IgD-negative memory B cell (primary cell): ENCODE results near the gene LMBRD1. TPM values are rescaled to one million over a fixed set of nuclear protein-coding genes. Genes with fewer than 3 reads are reported as not detected.

ENCODE experiments used
- H3K27ac Mint-ChIP-seq, 3 donors: one replicate each; pipeline ENCODE4 v1.8.0; 2020 to 2022; ENCODE audit warnings: mild to moderate bottlenecking in 3 of 3, mixed read lengths in 3 of 3, moderate library complexity in 1 of 3
- H3K27me3 Mint-ChIP-seq: one replicate; pipeline ENCODE4 v1.8.0; 2021; ENCODE audit warnings: mixed read lengths
- H3K36me3 Mint-ChIP-seq: one replicate; pipeline ENCODE4 v1.8.0; 2020; ENCODE audit warnings: mild to moderate bottlenecking, mixed read lengths
- H3K4me1 Mint-ChIP-seq, 3 donors: one replicate each; pipeline ENCODE4 v1.8.0; 2020 to 2022; ENCODE audit warnings: mixed read lengths in 3 of 3, mild to moderate bottlenecking in 1 of 3
- H3K4me3 Mint-ChIP-seq, 4 donors: one replicate each; pipeline ENCODE4 v1.8.0; 2020 to 2022; ENCODE audit warnings: mild to moderate bottlenecking in 4 of 4, mixed read lengths in 4 of 4, moderate library complexity in 3 of 4
- H3K9me3 Mint-ChIP-seq, 3 donors: one replicate each; pipeline ENCODE4 v1.8.0; 2020 to 2021; ENCODE audit warnings: mixed read lengths in 3 of 3, mild to moderate bottlenecking in 1 of 3
- polyA plus RNA-seq: library from polyadenylated mRNA; unstranded; fragments of 300-500 nt; fragmentation: Illumina TruSeq; gene quantifications from one replicate; pipeline ENCODE4 v1.2.3, GENCODE V29; 2021

The LMBRD1 gene
- polyA plus RNA-seq, 1 donor from 2014 or later, result 78.1 TPM

GRCh38 chr6:69735027-69735426 lies 61.8 kb downstream of the LMBRD1 start:
- H3K9me3 Mint-ChIP-seq, result no peaks in the 10 kb centered on the region
- no peak overlapping the region for H3K4me3 Mint-ChIP-seq
- peaks cover 3% of the 10 kb centered on the region for H3K36me3 Mint-ChIP-seq
- no peak overlapping the region for H3K27ac Mint-ChIP-seq
- peaks cover 8 to 26% (median 9%) of the 10 kb centered on the region in 3 donors for H3K4me1 Mint-ChIP-seq
- H3K27me3 Mint-ChIP-seq, result no peaks in the 10 kb centered on the region

- no peaks in the 10 kb centered on the region for H3K9me3 Mint-ChIP-seq
- H3K27me3 Mint-ChIP-seq, result no peaks in the 10 kb centered on the region
- H3K4me1 Mint-ChIP-seq, result peaks cover 10 to 35% (median 10%) of the 10 kb centered on the region in 3 donors
- peaks cover 3% of the 10 kb centered on the region for H3K36me3 Mint-ChIP-seq
- H3K27ac Mint-ChIP-seq, result no peak overlapping the region
- H3K4me3 Mint-ChIP-seq, result no peak overlapping the region
These were observed 64.2 kb downstream of the LMBRD1 start for GRCh38 chr6:69732640-69733039.

GRCh38 chr6:69732045-69732444 lies 64.8 kb downstream of the LMBRD1 start:
- peaks cover 1% of the 10 kb centered on the region for H3K36me3 Mint-ChIP-seq
- no peaks in the 10 kb centered on the region for H3K27me3 Mint-ChIP-seq
- no peaks in the 10 kb centered on the region for H3K9me3 Mint-ChIP-seq
- H3K4me3 Mint-ChIP-seq, result no peak overlapping the region
- peaks cover 10 to 34% (median 10%) of the 10 kb centered on the region in 3 donors for H3K4me1 Mint-ChIP-seq
- peak overlapping the region in 1 of 3 donors; percentile 23 for H3K27ac Mint-ChIP-seq

- Mint-ChIP-seq H3K9me3 (peaks cover 2 to 7% (median 4%) of the 10 kb centered on the region in 3 donors), H3K4me3 (no peak overlapping the region), H3K4me1 (peaks cover 17 to 44% (median 23%) of the 10 kb centered on the region in 3 donors), H3K27ac (no peak overlapping the region), H3K27me3 (no peaks in the 10 kb centered on the region), H3K36me3 (peaks cover 12% of the 10 kb centered on the region)
These were observed 66.8 kb downstream of the LMBRD1 start for GRCh38 chr6:69729870-69730449.

GRCh38 chr6:69722683-69723082 lies 74.1 kb downstream of the LMBRD1 start:
- peaks cover 23% of the 10 kb centered on the region for H3K36me3 Mint-ChIP-seq
- H3K27me3 Mint-ChIP-seq, result no peaks in the 10 kb centered on the region
- no peak overlapping the region for H3K4me3 Mint-ChIP-seq
- H3K9me3 Mint-ChIP-seq, result peaks cover 4 to 7% (median 6%) of the 10 kb centered on the region in 3 donors
- H3K4me1 Mint-ChIP-seq, result peaks cover 13 to 27% (median 20%) of the 10 kb centered on the region in 3 donors
- H3K27ac Mint-ChIP-seq, result no peak overlapping the region

GRCh38 chr6:69719602-69720193 lies 77.1 kb downstream of the LMBRD1 start:
- no peak overlapping the region for H3K27ac Mint-ChIP-seq
- H3K27me3 Mint-ChIP-seq, result no peaks in the 10 kb centered on the region
- peaks cover 13% of the 10 kb centered on the region for H3K36me3 Mint-ChIP-seq
- peaks cover 0 to 4% (median 0%) of the 10 kb centered on the region in 3 donors for H3K9me3 Mint-ChIP-seq
- peaks cover 5 to 8% (median 6%) of the 10 kb centered on the region in 3 donors for H3K4me1 Mint-ChIP-seq
- H3K4me3 Mint-ChIP-seq, result no peak overlapping the region

GRCh38 chr6:69706724-69707123 lies 90.1 kb downstream of the LMBRD1 start:
- Mint-ChIP-seq H3K4me1 (peaks cover 6 to 7% (median 6%) of the 10 kb centered on the region in 3 donors), H3K4me3 (no peak overlapping the region), H3K36me3 (peaks cover 7% of the 10 kb centered on the region), H3K27ac (no peak overlapping the region), H3K27me3 (no peaks in the 10 kb centered on the region), H3K9me3 (no peaks in the 10 kb centered on the region)

GRCh38 chr6:69705954-69706353 lies 90.9 kb downstream of the LMBRD1 start:
- peaks cover 7% of the 10 kb centered on the region for H3K36me3 Mint-ChIP-seq

GRCh38 chr6:69704916-69705315 lies 91.9 kb downstream of the LMBRD1 start:
- no peaks in the 10 kb centered on the region for H3K9me3 Mint-ChIP-seq
- H3K4me3 Mint-ChIP-seq, result no peak overlapping the region
- H3K27me3 Mint-ChIP-seq, result no peaks in the 10 kb centered on the region
- H3K27ac Mint-ChIP-seq, result peak overlapping the region in 1 of 3 donors; percentile 27
- H3K36me3 Mint-ChIP-seq, result peaks cover 7% of the 10 kb centered on the region
- H3K4me1 Mint-ChIP-seq, result peaks cover 5 to 6% (median 5%) of the 10 kb centered on the region in 3 donors

More at GRCh38 chr6:69705954-69706353, 90.9 kb downstream of the LMBRD1 start:
- no peak overlapping the region for H3K4me3 Mint-ChIP-seq
- H3K9me3 Mint-ChIP-seq, result no peaks in the 10 kb centered on the region
- H3K27me3 Mint-ChIP-seq, result no peaks in the 10 kb centered on the region
- peaks cover 6 to 7% (median 6%) of the 10 kb centered on the region in 3 donors for H3K4me1 Mint-ChIP-seq
- H3K27ac Mint-ChIP-seq, result no peak overlapping the region

- Mint-ChIP-seq H3K27me3 (no peaks in the 10 kb centered on the region), H3K36me3 (peaks cover 10% of the 10 kb centered on the region), H3K9me3 (no peaks in the 10 kb centered on the region), H3K4me3 (no peak overlapping the region), H3K27ac (no peak overlapping the region), H3K4me1 (peaks cover 0 to 2% (median 2%) of the 10 kb centered on the region in 3 donors)
These were observed 97.2 kb downstream of the LMBRD1 start for GRCh38 chr6:69699655-69700054.

- H3K9me3 Mint-ChIP-seq, result no peaks in the 10 kb centered on the region
- H3K27ac Mint-ChIP-seq, result peak overlapping the region in 2 of 3 donors; percentile 12 to 65
- peaks cover 9% of the 10 kb centered on the region for H3K36me3 Mint-ChIP-seq
- H3K4me3 Mint-ChIP-seq, result no peak overlapping the region
- H3K4me1 Mint-ChIP-seq, result peaks cover 0 to 2% (median 0%) of the 10 kb centered on the region in 3 donors
- no peaks in the 10 kb centered on the region for H3K27me3 Mint-ChIP-seq
These were observed 100.5 kb downstream of the LMBRD1 start for GRCh38 chr6:69696273-69696672.

- H3K4me1 Mint-ChIP-seq, result peaks cover 0 to 2% (median 0%) of the 10 kb centered on the region in 3 donors
- peaks cover 13% of the 10 kb centered on the region for H3K36me3 Mint-ChIP-seq
- no peaks in the 10 kb centered on the region for H3K9me3 Mint-ChIP-seq
- no peaks in the 10 kb centered on the region for H3K27me3 Mint-ChIP-seq
- H3K4me3 Mint-ChIP-seq, result no peak overlapping the region
- H3K27ac Mint-ChIP-seq, result peak overlapping the region in 1 of 3 donors; percentile 57
These were observed 103.0 kb downstream of the LMBRD1 start for GRCh38 chr6:69693762-69694161.

GRCh38 chr6:69690986-69691385 lies 105.8 kb downstream of the LMBRD1 start:
- no peak overlapping the region for H3K4me3 Mint-ChIP-seq
- no peaks in the 10 kb centered on the region for H3K27me3 Mint-ChIP-seq
- H3K27ac Mint-ChIP-seq, result peak overlapping the region in 2 of 3 donors; percentile 3 to 10
- H3K36me3 Mint-ChIP-seq, result peaks cover 11% of the 10 kb centered on the region
- H3K4me1 Mint-ChIP-seq, result peaks cover 0 to 3% (median 0%) of the 10 kb centered on the region in 3 donors
- no peaks in the 10 kb centered on the region for H3K9me3 Mint-ChIP-seq

GRCh38 chr6:69680302-69680701 lies 116.5 kb downstream of the LMBRD1 start:
- no peaks in the 10 kb centered on the region for H3K9me3 Mint-ChIP-seq
- H3K27me3 Mint-ChIP-seq, result no peaks in the 10 kb centered on the region
- H3K4me3 Mint-ChIP-seq, result no peak overlapping the region
- H3K4me1 Mint-ChIP-seq, result no peaks in the 10 kb centered on the region
- no peak overlapping the region for H3K27ac Mint-ChIP-seq
- H3K36me3 Mint-ChIP-seq, result peaks cover 7% of the 10 kb centered on the region

GRCh38 chr6:69673298-69673697 lies 123.5 kb downstream of the LMBRD1 start:
- Mint-ChIP-seq H3K9me3 (no peaks in the 10 kb centered on the region), H3K4me1 (peaks cover 0 to 2% (median 0%) of the 10 kb centered on the region in 3 donors), H3K27ac (peak overlapping the region in 2 of 3 donors; percentile 24 to 25), H3K36me3 (peaks cover 5% of the 10 kb centered on the region), H3K4me3 (no peak overlapping the region), H3K27me3 (no peaks in the 10 kb centered on the region)

- no peak overlapping the region for H3K4me3 Mint-ChIP-seq
- peaks cover 4% of the 10 kb centered on the region for H3K36me3 Mint-ChIP-seq
- H3K9me3 Mint-ChIP-seq, result no peaks in the 10 kb centered on the region
- no peaks in the 10 kb centered on the region for H3K27me3 Mint-ChIP-seq
- H3K4me1 Mint-ChIP-seq, result peaks cover 5 to 7% (median 6%) of the 10 kb centered on the region in 3 donors
- peak overlapping the region in 1 of 3 donors; percentile 82 for H3K27ac Mint-ChIP-seq
These were observed 127.9 kb downstream of the LMBRD1 start for GRCh38 chr6:69668916-69669315.
